Activated naive CD8-positive, alpha-beta T cell (primary cell): ENCODE measurements around the gene STIL.

Experiments
- H3K27ac Mint-ChIP-seq: one replicate; pipeline ENCODE4 v1.8.0; 2021; ENCODE audit warnings: mixed read lengths
- H3K27me3 Mint-ChIP-seq: one replicate; pipeline ENCODE4 v1.8.0; 2021; ENCODE audit warnings: mixed read lengths
- H3K36me3 Mint-ChIP-seq: one replicate; pipeline ENCODE4 v1.8.0; 2021; ENCODE audit warnings: mixed read lengths
- H3K4me1 Mint-ChIP-seq: one replicate; pipeline ENCODE4 v1.8.0; 2021; ENCODE audit warnings: low read depth, mixed read lengths
- H3K4me3 Mint-ChIP-seq: one replicate; pipeline ENCODE4 v1.8.0; 2021; ENCODE audit warnings: mild to moderate bottlenecking, mixed read lengths
- H3K9me3 Mint-ChIP-seq: one replicate; pipeline ENCODE4 v1.8.0; 2021; ENCODE audit warnings: low read depth, mixed read lengths

The STIL gene

DNA sequence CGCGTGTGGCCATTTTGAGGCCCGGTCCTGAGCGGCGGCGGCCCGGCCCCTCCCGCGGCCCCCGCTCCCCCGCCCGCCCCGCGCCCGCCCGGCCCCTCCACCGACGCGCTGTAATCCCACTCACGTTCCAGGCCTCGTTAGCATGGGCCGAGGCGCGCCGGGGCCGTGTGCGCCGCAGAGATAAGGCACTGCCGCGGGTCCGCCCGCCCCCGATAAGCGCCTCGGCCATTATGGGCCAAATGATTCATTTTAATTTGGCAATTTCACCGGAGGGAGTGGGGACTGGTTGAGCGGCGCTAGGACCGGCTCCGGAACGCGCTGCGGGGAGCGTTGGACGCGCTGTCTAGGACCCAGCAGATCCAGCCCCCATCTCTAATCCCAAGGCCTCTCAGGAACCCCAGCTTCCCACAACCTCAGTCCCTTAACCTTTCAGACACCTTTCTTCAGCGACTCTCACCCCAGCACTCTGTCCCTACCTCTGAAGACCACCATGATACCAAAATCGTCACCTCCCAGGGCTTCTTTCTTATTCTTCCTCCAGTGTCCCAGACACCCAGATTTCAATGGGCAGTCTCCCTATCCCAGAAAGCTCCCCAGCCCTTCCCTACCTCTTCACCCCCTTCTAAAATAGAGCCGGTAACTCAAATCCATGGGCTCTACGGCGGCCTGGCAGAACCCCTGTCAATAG lies 81.6 kb downstream of the STIL start, which contains the start of gene TAL1:
TSS of gene TAL1 (minus strand) at position 39 of the 688 bp plus-strand sequence. CDS start 6,337 bp downstream, outside the sequence.
- H3K27ac Mint-ChIP-seq, result peak within 1 kb of the TSS; percentile 7
- no peaks in the 10 kb centered on the region for H3K36me3 Mint-ChIP-seq
- H3K27me3 Mint-ChIP-seq, result peaks cover 49% of the 10 kb centered on the region
- no peaks in the 10 kb centered on the region for H3K9me3 Mint-ChIP-seq
- peak within 1 kb of the TSS; percentile 84 for H3K4me3 Mint-ChIP-seq
- peaks cover 25% of the 10 kb centered on the region for H3K4me1 Mint-ChIP-seq

GRCh38 chr1:47231301-47232186 lies 82.4 kb downstream of the STIL start:
- Mint-ChIP-seq H3K4me3 (peak overlapping the region; percentile 84), H3K9me3 (no peaks in the 10 kb centered on the region), H3K36me3 (no peaks in the 10 kb centered on the region), H3K27ac (no peak overlapping the region), H3K27me3 (peaks cover 56% of the 10 kb centered on the region), H3K4me1 (peaks cover 25% of the 10 kb centered on the region)

GRCh38 chr1:47230692-47231300 lies 83.2 kb downstream of the STIL start:
- no peaks in the 10 kb centered on the region for H3K36me3 Mint-ChIP-seq
- H3K4me3 Mint-ChIP-seq, result peak overlapping the region; percentile 84
- H3K4me1 Mint-ChIP-seq, result peaks cover 29% of the 10 kb centered on the region
- peaks cover 54% of the 10 kb centered on the region for H3K27me3 Mint-ChIP-seq
- H3K27ac Mint-ChIP-seq, result no peak overlapping the region
- no peaks in the 10 kb centered on the region for H3K9me3 Mint-ChIP-seq

DNA sequence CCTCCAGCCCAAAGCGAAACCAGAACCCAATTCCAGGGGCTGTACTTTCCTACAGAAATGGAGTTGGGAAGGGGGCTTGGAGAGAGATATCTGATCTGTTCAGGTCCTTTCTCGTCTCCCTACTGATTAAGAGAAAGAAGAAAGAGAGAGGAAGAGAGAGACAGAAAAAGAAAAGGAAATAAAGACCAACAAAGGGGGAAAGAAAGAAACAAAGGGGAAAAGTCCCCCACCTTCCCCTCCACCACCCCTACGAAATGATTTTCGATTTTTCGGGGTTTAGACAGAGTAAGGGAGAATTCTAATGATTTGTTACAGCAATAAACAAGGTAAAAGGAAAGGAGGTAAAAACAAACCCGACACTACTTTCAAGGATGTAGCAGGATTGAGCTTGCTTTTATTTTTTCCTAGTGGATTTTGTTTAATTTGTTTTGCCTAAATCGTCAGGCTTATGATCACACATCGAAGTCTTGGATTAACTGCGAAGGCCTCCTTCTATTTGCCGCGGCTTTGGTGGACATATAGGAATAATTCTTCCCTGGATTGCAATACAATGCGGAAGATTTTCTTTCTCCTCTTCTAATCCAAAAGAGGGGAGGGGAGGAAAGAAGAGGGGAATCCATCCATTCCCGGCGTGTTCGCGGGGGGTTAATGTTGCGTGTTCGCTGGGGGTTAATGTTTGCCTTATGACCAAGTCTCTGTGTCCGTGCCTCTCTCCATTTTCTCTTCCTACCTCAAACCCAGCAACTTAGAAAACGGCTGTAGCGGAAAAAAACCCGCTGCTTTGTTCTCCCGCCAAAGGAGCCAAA lies 83.9 kb downstream of the STIL start:
- Mint-ChIP-seq H3K36me3 (no peaks in the 10 kb centered on the region), H3K4me3 (peak overlapping the region; percentile 84), H3K27me3 (peaks cover 52% of the 10 kb centered on the region), H3K9me3 (no peaks in the 10 kb centered on the region), H3K4me1 (peaks cover 30% of the 10 kb centered on the region), H3K27ac (no peak overlapping the region)

GRCh38 chr1:47229031-47229885 lies 84.7 kb downstream of the STIL start:
- Mint-ChIP-seq H3K27me3 (peaks cover 51% of the 10 kb centered on the region), H3K4me1 (peaks cover 30% of the 10 kb centered on the region), H3K27ac (no peak overlapping the region), H3K36me3 (no peaks in the 10 kb centered on the region), H3K9me3 (no peaks in the 10 kb centered on the region), H3K4me3 (peak overlapping the region; percentile 84)

DNA sequence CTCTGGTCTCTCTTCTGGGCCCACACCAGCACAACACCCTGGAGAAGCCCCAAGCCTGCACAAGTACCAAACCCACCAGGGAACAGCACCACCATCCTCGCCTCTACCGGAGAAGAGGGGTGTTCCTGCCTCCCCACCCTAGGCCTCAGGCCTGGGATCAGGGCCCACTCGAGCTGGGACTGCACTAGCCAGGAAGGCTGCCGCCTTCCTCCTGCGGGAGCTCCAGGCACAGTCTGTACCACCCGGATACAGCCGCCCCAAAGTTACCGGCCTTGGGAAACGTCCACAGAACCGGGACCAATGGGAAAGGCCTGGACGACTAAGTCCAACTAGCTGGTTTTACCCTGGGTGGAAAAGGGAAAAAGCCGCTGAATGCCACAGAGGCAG lies 85.3 kb downstream of the STIL start:
- no peaks in the 10 kb centered on the region for H3K9me3 Mint-ChIP-seq
- no peaks in the 10 kb centered on the region for H3K36me3 Mint-ChIP-seq
- H3K27ac Mint-ChIP-seq, result no peak overlapping the region

DNA sequence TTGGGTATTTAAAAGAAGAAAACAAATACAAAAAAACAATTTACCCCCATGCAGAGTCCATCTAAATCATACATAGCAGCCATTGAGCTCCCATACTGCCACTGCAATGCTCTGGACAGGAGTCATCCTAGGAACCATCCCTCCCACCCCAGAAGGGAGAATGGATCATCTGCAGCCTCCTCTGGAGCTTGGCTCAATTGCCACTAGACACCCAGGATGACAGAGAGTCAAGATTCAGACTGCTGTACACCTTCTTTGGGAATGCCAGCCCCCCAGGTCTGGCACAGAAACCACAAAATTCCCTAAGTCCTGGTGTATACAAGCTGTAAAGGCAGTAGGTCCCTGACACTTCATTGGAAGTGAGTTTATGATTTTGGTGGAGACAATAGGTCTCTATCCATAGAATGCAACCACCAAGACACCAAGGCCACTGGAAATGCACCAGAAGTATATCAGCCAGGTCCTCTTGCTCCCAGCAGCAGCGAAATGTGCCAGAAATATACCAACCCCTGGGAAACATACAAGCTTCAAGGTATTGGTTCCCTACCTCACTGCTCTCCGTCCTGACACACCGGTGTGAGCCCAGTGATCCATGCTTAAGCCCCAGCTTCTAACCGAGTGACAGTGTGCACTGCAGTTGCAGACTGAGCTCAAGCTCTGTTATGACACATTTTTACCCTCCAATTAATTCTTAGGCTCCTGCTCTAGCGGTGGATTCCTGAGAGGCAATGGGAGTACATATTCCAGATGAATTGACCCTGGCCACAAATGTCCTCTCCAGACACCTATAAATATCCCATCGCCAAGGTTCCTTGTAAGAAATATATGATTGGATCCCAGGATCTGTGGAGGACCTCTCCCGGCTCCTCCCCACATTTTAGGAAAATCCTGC lies 86.4 kb downstream of the STIL start:
- Mint-ChIP-seq H3K4me1 (peaks cover 28% of the 10 kb centered on the region), H3K4me3 (no peak overlapping the region), H3K27me3 (peaks cover 35% of the 10 kb centered on the region), H3K36me3 (no peaks in the 10 kb centered on the region), H3K9me3 (no peaks in the 10 kb centered on the region), H3K27ac (no peak overlapping the region)

More for the DNA sequence above, 85.3 kb downstream of the STIL start:
- peaks cover 44% of the 10 kb centered on the region for H3K27me3 Mint-ChIP-seq
- no peak overlapping the region for H3K4me3 Mint-ChIP-seq
- H3K4me1 Mint-ChIP-seq, result peaks cover 30% of the 10 kb centered on the region

DNA sequence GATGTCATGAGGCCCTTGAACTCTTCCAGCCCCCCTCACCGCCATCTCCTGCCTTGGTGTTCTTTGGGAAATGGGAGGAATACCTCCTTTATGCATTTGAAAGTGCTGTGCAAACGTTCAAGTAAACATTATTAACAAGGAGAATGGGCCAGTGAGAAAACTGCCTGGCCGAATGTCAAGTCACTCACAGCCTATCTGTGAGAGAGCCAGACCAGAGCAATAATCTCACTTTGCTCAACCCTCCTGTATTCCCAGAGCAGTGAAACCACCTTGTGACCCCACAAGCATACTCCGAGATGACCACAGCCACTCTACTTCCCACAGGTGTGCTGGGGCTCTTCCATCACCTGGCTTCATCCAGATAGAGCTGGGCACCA lies 87.1 kb downstream of the STIL start:
- H3K36me3 Mint-ChIP-seq, result no peaks in the 10 kb centered on the region
- no peak overlapping the region for H3K27ac Mint-ChIP-seq
- peaks cover 31% of the 10 kb centered on the region for H3K27me3 Mint-ChIP-seq
- H3K4me1 Mint-ChIP-seq, result peaks cover 26% of the 10 kb centered on the region
- H3K9me3 Mint-ChIP-seq, result no peaks in the 10 kb centered on the region
- no peak overlapping the region for H3K4me3 Mint-ChIP-seq

DNA sequence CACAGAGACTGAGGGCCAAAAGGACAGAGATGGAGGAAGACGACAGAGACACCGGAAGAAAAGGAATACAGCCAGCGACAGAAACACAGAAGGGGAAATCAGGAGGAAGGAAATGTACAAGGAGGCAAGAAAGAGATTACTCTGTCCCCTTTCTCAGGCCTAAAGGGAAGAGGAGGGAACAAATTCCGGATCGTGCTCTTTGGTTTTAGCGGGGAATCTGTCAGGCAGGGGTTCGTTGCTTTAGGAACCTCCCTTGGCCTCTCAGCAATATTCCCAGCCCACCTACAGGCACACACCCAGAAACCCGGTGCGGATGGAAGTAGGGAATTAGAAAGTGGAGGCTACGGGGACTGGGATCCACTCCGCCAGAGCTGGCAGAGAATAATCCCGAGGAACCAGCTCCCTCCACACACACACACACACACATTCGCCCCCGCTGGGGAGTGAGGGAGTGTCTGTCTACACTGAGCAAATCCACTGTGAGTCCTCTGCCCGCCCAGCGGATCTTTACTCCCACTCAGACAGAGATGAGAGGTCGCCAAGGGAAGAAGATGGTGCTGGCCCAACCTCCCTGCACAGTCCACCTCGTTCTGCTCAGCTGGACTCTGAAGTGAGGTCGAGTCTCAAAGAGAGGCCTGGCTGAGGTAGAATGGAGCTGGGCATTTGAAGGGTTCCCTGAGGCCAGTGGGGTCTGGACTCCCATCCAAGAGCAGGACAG lies 87.7 kb downstream of the STIL start:
- H3K36me3 Mint-ChIP-seq, result no peaks in the 10 kb centered on the region
- H3K4me3 Mint-ChIP-seq, result peak overlapping the region; percentile 76
- H3K4me1 Mint-ChIP-seq, result peaks cover 21% of the 10 kb centered on the region
- peak overlapping the region; percentile 31 for H3K27ac Mint-ChIP-seq
- no peaks in the 10 kb centered on the region for H3K9me3 Mint-ChIP-seq
- peaks cover 26% of the 10 kb centered on the region for H3K27me3 Mint-ChIP-seq

DNA sequence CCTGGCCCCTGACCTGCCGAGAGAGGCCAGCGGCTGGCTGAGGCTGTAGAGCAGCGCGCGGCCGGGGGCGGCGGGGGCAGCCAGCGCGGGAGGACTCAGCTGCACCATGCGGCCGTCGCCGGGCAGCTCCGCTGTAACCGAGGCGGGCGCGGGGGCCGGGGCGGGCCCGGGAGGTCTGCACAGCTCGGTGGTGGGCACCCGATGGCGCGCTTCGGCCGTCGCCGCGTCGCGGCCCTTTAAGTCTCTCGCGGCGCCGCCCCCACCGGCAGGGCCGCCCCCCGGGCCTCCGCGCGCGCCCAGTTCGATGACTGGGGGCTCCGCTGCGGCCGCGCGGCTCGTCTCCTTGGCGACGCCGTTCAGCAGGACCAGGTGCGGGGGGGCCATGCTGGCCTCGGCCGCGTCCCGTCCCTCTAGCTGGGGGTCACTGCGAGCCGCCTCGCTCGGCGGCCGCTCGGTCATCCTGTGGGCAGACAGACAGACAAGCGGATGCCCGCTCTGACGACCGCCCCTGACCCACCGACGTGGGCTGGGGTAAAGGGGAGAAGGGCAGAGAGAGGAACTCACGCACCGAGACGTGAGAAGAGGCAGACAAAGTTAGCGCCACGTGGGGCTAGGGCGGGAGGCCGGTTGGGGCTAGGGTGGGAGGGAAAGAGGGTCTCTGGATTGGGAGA lies 88.4 kb downstream of the STIL start:
- no peaks in the 10 kb centered on the region for H3K9me3 Mint-ChIP-seq
- H3K4me1 Mint-ChIP-seq, result peaks cover 20% of the 10 kb centered on the region
- H3K27ac Mint-ChIP-seq, result peak overlapping the region; percentile 31
- peak overlapping the region; percentile 76 for H3K4me3 Mint-ChIP-seq
- peaks cover 26% of the 10 kb centered on the region for H3K27me3 Mint-ChIP-seq
- H3K36me3 Mint-ChIP-seq, result no peaks in the 10 kb centered on the region

GRCh38 chr1:47224676-47225399 lies 89.1 kb downstream of the STIL start:
- Mint-ChIP-seq H3K4me3 (no peak overlapping the region), H3K27ac (no peak overlapping the region), H3K9me3 (no peaks in the 10 kb centered on the region), H3K36me3 (no peaks in the 10 kb centered on the region), H3K27me3 (peaks cover 24% of the 10 kb centered on the region), H3K4me1 (peaks cover 13% of the 10 kb centered on the region)
